Stimulated activated CD4-positive, alpha-beta T cell treated with anti-CD3 and anti-CD28 coated beads, TNF-alpha, amount 100 ng/mL, for 24 hours (primary cell): Measurements from ENCODE around the gene CC2D2B.
"Not testable (repeated sequence)": the region's sequence is repeated elsewhere in the genome, so short reads cannot be mapped to it uniquely, and the experiment has no call there.

Experiments used
- DNase-seq, 3 experiments: peaks; one replicate each; pipeline ENCODE4 v3.0.0-alpha.2; 2020; ENCODE audit warnings: low read depth in 3 of 3

The CC2D2B gene, protein sequence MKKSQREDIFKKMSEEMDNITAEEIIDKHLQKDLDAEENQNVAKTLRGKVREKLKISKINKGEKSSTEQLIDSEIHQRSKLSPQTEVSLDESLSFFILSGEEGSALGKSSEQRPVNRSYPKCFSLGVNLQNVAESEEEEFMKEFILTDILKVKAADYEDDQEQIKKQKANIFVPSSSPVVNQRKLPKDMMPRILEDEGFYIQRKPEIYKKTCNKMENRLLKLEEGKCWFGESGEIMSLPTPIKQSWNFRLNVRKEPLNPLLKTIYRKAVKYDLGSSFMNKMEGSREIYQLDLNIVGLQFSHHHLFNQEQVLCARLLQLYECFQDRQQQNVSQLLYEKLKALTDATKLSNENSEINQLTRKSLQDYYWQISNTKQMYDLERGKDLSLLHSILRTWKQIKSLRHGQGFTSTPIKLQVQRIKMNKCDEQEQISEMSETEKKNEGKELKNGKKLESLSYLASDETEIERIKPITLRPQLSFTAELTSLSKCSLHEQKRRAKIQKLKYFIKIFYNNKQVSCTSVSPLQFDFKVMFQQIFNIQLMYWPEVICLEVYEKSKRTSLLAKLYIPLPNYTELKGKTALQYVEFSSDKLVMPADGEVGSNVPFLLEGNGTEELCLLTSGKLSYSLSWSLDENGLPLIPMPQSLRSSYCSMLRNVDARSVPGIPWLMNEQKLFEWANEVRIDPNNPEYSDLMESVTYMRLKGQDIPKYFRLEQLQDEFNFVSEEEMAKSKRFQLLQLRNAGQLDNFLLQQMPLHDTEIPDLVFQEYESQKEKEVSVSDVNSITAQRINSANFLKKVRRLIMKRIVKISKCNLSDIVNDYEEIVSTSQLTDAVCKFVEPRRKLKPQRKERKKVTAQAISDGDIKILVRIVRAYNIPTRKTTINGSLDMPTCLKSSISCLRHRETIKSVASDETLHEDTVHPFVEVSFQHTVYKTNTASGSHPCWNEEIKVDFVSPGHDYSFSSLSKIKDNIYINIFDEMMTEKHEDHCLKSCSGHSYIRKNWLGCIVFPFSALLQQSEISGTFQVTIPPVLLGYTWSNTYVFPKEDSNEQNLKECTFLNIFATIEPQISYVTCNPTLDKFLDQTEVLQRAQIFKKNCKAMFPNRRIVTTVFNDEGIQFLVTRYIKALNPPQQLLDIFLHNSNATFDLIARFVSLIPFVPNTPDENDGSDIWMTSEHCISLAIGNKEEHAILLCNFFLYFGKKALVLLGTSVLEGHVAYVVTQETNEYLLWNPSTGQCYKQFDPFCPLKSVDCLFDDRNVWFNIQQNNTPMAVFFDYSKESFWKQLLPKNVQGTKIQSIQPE (N-terminal part only)

DNA sequence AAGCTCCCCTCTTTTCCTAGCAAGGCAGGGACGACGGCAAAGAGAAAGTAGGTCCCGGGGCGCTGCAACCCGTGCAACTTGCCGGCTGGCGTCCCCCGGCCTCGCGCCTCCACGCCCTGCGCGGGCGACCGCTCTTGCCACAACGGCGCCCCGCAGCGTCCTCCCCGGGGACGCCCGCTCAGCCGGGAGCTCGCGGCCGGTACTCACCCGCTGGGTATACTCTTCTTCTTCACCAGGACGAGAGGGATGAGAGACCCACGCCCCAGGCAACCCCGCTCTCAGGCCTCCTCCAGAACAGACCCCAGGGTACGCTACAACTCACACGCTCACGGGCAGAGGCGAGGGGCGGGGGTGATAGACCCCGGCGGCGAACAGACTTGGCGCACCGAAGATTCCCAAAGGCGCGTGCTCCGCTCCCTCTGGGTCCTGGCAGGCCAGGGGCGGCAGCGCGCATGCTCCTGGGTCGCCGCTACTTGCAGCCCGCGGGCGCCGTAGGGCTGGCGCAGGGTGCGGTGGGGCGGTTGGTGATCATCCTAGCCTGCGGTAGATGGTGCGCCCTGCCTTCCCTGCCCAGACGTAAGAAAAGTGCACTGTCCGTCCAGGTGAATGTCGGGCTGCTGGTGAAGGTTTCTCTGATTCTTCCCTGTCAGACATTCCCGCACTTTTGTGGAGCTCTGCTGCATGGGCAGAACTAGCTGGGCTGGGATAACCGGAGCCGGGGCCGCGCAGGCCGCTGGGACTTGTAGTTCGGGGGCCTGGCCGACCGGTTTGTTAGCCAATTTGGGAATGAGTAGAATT is at the start of gene CC2D2B:
CC2D2B (plus strand) TSS at position 520 of the 798 bp plus-strand sequence. CDS start 3,349 bp downstream, outside the sequence.
- DNase-seq, result peak; percentile 40 to 73 (median 59)

DNA sequence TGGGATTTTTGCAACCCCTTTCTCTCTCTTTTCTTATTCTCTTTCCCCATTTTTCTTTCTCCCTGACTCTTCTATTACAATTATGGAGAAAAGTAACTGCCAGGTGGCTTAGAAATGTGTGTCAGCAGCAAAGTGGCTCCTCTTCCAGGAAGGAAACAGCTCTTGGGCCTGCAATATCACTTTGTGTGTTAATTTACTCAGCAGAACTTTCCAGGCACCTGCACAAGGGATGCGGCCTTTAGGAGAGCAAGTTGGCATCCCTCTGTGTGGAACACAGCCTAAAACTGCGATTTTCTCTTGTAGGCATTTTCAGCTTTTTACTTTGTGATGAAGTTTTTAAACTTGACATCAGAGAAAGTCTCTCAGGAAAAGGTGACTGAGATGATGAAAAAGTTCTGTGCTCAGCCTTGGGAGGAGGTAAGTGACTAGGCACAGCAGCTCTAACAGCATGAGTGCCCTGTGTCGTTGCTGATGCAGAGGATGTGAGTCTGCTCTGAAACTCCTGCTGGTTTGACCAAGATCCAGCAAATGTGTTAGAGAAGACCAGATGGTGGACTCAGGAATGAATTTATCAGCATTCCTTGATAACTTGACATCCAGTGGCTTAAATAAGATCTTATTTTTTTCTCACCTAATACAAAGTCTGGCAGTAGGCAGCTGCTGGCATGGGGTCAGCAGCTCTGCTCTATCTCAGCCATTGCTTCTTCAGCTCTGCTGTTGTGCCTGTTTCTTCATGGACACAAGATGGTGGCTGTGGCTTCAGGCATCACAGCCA is 47.4 kb upstream of the CC2D2B start:
- DNase-seq, result no peak

DNA sequence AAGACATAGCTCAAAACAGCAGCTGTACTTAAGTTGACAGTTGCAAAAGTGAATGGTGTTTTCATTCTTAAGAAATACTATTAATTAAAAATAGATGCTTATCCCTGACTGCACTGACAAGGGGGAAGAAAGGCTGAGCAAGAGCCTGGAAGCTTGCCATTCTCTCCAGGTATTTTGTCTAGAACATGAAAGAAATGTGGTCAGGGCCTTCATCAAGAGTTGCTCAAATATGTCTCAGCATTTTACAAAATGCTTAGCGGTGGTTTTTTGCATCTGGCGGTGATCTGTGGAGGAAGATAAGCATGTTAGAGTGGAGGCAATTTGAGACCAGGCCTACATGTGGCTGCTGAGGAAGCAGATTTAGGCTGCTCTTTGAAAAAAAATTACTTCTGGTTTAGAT is 46.4 kb upstream of the CC2D2B start:
- DNase-seq, result no peak

DNA sequence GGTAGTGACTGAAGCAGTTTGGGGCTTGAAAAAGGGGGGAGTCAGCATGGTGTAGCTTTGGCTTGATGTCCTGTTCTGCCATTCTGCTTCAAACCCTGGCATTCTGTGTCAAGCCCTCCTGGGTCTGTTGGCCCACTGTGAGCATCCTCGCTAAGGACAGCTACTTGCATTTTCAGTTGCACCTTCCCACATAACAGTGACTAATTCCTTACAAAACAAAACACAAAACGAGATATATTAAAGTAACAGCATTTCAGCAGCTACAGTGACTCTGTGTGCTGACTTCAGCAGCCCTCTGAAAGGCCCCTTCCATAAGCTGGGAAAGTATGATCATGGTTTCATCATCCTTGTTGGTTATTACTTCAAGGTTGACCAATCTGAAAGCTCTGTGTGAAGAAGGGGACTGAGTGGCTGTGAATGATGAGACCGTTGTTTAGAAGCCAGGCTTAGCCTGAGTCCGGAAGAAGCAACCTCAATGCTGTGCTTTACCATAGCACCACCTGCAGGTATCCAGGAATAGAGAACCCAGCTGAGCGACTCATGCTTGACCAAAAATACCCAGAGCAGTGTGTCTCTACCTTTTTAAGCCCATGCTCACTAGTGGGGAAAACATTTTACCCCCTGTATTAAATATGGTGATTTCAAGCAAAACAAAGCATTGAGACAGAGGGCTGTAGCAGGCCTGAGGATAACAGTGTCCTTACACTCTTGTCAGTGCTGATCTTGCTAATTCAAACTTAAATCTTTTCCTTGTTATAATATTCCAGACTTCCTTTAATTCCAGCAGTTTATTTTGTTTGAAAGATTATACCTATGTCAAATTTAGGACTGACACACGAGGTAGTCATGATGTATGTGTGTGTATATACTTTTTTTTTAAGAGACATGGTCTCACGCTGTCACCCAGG is 42.6 kb upstream of the CC2D2B start:
- DNase-seq, result peak in 1 of 3 experiments; percentile 4

DNA sequence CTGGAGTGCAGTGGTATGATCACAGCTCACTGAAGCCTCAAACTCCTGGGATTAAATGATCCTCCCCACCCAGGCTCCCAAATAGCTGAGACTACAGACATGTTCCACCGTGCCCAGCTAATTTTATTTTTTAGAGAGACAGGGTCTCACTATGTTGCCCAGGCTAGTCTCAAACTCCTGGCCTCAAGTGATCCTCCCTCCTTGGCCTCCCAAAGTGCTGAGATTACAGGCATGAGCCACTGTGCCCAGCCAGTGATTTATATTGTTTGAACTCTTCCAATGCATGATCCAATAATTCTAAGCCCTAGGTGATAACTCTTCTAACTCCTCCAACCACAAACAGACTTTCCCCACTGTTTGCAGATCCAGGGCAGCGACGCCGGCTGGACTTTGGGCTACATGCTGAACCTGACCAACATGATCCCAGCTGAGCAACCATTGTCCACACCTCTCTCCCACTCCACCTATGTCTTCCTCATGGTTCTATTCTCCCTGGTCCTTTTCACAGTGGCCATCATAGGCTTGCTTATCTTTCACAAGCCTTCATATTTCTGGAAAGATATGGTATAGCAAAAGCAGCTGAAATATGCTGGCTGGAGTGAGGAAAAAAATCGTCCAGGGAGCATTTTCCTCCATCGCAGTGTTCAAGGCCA is 41.8 kb upstream of the CC2D2B start:
- no peak for DNase-seq

DNA sequence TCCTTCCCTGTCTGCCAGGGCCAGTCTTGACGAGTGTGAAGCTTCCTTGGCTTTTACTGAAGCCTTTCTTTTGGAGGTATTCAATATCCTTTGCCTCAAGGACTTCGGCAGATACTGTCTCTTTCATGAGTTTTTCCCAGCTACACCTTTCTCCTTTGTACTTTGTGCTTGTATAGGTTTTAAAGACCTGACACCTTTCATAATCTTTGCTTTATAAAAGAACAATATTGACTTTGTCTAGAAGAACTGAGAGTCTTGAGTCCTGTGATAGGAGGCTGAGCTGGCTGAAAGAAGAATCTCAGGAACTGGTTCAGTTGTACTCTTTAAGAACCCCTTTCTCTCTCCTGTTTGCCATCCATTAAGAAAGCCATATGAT is 41.3 kb upstream of the CC2D2B start:
- no peak for DNase-seq

DNA sequence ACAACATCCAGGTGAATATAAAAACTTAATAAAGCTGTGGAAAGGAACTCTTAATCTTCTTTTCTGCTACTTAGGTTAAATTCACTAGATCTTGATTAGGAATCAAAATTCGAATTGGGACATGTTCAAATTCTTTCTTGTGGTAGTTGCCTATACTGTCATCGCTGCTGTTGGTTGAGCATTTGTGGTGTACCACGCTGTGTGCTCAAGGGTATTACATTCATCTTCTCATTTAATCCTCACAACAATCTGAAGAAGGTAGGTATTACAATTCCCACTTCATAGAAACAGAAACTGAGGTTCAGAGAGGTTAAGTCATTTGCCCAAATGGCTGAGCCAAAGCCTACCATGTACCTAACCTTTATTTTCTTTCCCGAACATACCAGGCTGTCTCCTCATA is 39.9 kb upstream of the CC2D2B start:
- DNase-seq, result no peak

DNA sequence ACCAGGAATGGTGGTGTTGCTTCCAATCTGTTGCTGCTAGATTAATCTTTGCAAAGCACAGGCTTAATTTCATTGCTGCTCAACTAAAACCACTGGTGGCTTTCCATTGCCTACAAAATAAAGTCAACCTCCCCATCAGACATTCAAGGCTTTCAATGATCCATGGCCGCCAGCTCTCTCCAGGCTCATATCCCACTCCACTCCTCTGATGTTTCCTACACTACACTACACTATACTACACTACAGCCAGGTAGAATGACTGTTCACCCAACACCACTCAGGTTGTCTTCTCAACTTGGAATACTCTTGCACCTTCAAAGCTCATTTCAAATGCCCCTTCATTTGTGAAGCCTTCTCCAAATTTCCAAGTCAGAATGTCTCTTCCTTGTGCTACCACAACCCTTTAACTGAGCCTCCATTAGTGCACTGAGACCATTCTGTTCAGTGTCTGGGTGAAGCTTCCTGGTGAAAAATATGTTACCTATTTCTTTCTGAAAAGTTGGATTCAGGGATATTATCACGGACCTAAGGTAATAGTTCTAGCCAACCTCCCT is 35.5 kb upstream of the CC2D2B start:
- no peak for DNase-seq

DNA sequence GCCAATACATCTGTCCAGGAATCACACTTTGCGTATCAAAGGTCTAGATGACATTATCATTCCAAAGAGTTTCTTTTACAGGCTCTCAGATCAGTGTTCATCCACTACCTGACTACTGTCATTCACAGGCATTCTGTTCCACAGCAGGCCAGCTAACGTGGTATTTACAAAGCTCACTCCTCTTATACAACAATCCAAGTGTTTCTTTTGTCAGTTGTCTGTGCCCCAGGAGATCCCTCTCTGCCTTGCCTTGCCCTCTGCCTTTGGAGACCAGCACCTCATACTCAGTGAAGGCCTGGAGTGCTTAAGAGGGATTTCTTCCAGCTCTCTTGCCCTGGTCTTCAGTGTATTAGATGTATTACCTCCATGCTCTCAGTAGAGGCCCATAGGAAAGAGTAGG is 34.6 kb upstream of the CC2D2B start:
- DNase-seq, result no peak

DNA sequence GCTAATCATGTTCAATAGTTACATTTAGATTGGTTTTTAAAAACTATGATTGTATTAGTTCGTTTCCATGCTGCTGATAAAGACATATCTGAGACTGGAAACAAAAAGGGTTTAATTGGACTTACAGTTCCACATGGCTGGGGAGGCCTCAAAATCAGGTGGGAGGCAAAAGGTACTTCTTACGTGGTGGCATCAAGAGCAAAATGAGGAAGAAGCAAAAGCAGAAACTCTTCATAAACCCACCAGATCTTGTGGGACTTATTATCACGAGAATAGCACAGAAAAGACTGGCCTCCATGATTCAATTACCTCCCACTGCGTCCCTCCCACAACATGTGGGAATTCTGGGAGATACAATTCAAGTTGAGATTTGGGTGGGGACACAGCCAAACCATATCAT is 34.1 kb upstream of the CC2D2B start:
- no peak for DNase-seq

DNA sequence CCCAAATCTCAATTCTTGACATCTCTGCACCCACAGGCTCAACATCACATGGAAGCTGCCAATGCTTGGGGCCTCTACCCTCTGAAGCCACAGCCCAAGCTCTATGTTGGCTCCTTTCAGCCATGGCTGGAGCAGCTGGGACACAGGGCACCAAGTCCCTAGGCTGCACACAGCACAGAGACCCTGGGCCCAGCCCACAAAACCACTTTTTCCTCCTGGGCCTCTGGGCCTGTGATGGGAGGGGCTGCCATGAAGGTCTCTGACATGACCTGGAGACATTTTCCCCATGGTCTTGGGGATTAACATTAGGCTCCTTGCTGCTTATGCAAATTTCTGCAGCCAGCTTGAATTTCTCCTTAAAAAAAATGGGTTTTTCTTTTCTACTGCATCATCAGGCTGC is 33.0 kb upstream of the CC2D2B start:
- DNase-seq, result not testable (repeated sequence)

DNA sequence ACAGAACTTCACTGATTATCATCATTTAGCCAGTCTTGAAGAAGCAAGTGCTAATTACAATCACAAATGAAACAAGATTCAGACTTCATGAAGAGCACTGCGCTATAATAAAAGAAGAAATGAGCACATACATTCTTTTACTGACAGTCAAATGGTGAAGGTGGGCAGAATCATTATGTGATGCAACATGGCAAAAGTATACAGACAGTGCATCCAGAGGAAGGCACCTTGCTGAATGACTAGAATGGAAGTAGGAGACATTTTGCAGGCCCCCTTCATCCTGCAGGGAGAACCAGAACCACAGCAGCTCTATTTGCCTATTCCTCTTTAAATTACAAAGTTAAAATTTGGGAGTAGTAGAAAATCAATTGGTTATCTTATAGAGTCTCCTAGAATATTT is 31.0 kb upstream of the CC2D2B start:
- DNase-seq, result no peak

DNA sequence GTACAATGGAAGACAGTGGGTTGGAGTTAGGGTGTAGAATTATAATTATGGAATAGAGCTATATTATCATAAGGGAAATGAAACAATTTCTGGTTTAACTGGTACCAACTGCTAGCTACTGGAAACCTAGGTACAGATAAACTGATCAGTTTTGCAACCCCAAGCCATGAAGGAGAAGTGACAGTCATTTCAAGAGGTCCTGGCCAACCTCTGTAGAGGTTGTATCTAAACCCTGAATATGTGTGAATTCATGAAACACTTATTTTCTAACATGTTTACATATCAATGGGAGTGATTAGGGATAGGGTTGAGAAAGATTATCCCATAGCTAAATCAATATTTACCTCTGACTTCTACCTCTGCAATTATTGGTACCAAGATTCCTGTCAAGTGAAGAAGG is 29.9 kb upstream of the CC2D2B start:
- DNase-seq, result no peak

DNA sequence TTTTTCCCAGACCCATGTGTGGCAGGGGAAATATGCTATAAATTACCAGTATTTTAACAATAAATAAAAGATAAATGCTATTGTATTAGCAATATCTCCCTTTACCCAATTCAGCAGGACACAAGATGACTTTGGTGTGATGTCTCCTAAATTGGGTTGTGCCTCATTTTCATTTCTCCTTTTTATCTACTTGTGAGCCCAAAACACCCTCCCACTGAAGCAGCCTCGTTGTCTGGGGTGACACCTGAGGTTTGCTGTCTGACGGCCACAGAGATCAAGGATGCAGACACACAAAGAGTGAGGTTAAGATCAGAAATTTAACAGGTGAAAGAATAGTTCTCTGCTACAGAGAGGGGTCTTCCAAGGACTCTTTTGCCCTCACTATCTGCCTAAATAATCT is 27.1 kb upstream of the CC2D2B start:
- DNase-seq, result no peak

DNA sequence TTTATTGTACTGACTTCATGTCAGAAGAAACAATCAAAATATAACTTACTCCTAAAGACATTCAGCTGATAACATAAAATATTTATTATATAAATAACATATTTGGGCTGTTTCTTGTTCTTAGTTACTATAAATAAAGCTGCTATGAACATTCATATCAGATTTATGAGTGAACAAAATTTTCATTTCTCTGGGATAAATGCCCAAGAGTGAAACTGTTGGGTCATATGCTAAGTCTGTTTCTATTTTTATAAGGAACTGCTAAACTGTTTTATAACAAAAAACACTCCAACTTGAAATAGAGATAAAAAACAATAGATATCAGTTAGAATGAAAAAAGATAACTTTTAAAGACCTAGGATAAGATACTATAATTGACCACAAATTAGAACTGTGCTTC is 26.5 kb upstream of the CC2D2B start:
- DNase-seq, result no peak

DNA sequence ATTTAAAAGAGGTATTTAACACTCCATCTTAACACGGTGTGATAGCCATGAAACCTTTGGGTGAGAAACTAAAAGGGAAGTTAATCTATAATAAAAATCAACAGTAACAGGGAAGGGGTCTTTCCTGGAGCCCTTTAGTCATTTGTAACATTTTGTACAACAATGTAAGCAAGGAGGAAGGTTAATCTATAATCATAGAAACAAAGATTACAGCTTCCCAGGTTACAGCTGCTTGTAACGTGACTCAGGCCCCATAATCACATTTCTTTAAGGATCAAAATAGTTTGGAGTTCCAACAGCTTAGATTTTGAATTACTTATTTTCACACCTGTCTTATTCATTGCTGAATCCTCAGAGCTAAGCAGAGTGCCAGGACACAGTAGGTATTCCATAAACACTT is 17.9 kb upstream of the CC2D2B start:
- no peak for DNase-seq

DNA sequence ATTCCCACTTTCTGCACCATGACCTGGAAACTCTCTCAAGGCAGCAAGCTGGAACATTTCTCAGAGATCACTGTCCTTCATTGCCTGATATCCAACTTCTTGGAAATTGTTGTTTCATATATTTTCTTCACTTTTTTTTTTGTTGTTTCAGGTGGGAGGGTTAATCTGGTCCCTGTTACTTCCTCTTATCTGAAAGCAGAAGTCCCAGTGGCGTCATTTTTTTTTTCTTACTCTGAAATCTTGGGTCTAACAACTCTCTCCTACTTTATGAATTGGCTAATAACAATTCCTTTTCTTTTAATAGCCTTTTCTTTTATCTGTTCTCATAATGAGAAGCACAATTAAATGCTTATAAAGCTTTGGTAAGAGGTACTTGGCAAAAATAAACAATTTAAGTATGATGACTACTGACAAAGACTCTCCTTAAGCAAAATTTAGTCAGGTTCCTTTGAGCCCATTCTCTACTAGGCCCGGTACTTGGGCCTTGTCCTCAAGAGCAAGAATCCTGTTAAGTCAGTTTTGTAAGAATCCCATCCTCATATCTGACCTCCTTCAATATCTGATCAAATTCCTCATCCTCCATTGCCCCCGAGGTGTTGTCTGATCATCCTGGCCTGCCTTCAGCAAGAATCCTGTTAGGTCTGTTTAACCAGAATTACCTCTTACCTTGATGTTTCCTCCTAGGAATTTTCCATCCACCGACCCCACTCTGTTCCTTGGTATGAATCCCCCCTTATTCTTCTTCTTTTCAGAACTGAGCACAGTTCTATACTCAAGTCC is 11.5 kb upstream of the CC2D2B start:
- no peak for DNase-seq
